IgD-negative memory B cell (primary cell): ENCODE measurements around the gene PSPC1. TPM values are rescaled to one million over a fixed set of nuclear protein-coding genes. Genes with fewer than 3 reads are reported as not detected.

Source experiments
- H3K27ac Mint-ChIP-seq, 3 donors: one replicate each; pipeline ENCODE4 v1.8.0; 2020 to 2022; ENCODE audit warnings: mild to moderate bottlenecking in 3 of 3, mixed read lengths in 3 of 3, moderate library complexity in 1 of 3
- H3K27me3 Mint-ChIP-seq: one replicate; pipeline ENCODE4 v1.8.0; 2021; ENCODE audit warnings: mixed read lengths
- H3K36me3 Mint-ChIP-seq: one replicate; pipeline ENCODE4 v1.8.0; 2020; ENCODE audit warnings: mild to moderate bottlenecking, mixed read lengths
- H3K4me1 Mint-ChIP-seq, 3 donors: one replicate each; pipeline ENCODE4 v1.8.0; 2020 to 2022; ENCODE audit warnings: mixed read lengths in 3 of 3, mild to moderate bottlenecking in 1 of 3
- H3K4me3 Mint-ChIP-seq, 4 donors: one replicate each; pipeline ENCODE4 v1.8.0; 2020 to 2022; ENCODE audit warnings: mild to moderate bottlenecking in 4 of 4, mixed read lengths in 4 of 4, moderate library complexity in 3 of 4
- H3K9me3 Mint-ChIP-seq, 3 donors: one replicate each; pipeline ENCODE4 v1.8.0; 2020 to 2021; ENCODE audit warnings: mixed read lengths in 3 of 3, mild to moderate bottlenecking in 1 of 3
- polyA plus RNA-seq: library from polyadenylated mRNA; unstranded; fragments of 300-500 nt; fragmentation: Illumina TruSeq; gene quantifications from one replicate; pipeline ENCODE4 v1.2.3, GENCODE V29; 2021

Gene PSPC1
- polyA plus RNA-seq, 1 donor from 2014 or later: 50.3 TPM

DNA sequence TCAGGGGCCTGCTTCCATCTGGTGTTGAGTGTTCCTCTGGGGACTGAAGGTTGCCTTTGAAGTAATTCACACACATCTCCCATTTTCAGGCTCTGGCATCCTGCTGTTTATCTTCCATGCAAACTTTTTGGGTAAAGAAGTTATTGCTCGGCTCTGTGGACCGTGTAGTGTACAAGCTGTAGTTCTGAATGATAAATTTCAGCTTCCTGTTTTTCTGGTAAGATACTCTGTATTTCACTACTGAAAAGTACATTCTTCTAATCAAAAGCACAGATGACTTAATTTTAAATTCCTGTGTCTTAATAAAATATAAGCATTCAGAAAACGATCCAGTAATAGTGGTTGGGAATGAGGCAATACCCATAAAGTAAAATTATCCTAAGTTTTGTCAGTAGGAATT, 112.6 kb downstream of the PSPC1 start:
- Mint-ChIP-seq H3K36me3 (peaks cover 2% of the 10 kb centered on the region), H3K4me3 (no peak overlapping the region), H3K27me3 (no peaks in the 10 kb centered on the region)

DNA sequence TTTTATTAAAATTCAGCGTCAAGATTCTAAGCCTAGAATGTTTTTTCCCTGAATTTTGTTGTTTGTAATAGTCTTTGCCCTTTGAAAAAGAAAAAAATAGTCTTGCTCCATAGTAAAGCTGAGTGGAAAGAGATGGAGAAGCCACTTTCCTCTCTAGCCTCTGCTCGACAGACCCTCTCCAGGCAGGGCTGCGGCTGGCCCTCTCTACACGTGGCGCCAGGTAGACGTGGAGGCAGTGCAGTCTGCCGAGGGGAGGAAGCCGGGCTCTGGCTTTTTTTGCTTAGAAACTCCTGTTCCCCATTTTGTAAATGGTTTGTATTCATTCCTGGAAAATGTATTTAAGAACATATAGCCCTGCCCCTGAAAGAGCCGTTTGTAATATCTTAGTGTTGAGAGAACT, 114.0 kb downstream of the PSPC1 start:
- Mint-ChIP-seq H3K36me3 (peaks cover 2% of the 10 kb centered on the region), H3K27ac (peak overlapping the region in 2 of 3 donors; percentile 25 to 76), H3K4me3 (no peak overlapping the region), H3K4me1 (peaks cover 5 to 9% (median 8%) of the 10 kb centered on the region in 3 donors), H3K27me3 (no peaks in the 10 kb centered on the region), H3K9me3 (no peaks in the 10 kb centered on the region)

More for the DNA sequence above, 112.6 kb downstream of the PSPC1 start:
- Mint-ChIP-seq H3K4me1 (peaks cover 5 to 9% (median 8%) of the 10 kb centered on the region in 3 donors), H3K27ac (peak overlapping the region in 2 of 3 donors; percentile 87 to 89), H3K9me3 (no peaks in the 10 kb centered on the region)

DNA sequence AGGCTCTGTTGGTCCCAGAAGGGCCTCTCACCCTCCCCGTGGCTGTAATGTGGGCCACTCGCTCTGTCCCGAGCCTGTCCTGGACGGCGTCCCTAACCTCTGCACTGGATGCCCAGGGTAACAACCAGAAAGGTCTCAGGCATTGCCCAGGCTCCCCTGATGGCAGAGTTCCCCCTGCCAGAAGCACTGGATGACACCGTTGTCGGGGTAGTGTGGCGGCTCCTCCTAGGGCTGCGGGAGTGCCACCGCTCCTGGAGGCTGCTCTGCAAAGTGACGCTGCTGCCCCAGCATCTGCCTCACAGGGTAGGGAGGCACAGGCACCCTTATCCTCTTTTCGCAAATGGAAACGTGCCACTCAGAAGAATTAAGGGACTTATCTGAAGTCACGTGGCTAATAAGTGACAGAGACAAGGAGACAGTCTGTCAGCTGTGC, 117.3 kb downstream of the PSPC1 start:
- H3K9me3 Mint-ChIP-seq: no peaks in the 10 kb centered on the region
- no peaks in the 10 kb centered on the region for H3K36me3 Mint-ChIP-seq
- peak overlapping the region in 1 of 3 donors; percentile 39 for H3K27ac Mint-ChIP-seq
- H3K4me1 Mint-ChIP-seq: peaks cover 5 to 8% (median 8%) of the 10 kb centered on the region in 3 donors
- H3K27me3 Mint-ChIP-seq: no peaks in the 10 kb centered on the region
- H3K4me3 Mint-ChIP-seq: no peak overlapping the region

DNA sequence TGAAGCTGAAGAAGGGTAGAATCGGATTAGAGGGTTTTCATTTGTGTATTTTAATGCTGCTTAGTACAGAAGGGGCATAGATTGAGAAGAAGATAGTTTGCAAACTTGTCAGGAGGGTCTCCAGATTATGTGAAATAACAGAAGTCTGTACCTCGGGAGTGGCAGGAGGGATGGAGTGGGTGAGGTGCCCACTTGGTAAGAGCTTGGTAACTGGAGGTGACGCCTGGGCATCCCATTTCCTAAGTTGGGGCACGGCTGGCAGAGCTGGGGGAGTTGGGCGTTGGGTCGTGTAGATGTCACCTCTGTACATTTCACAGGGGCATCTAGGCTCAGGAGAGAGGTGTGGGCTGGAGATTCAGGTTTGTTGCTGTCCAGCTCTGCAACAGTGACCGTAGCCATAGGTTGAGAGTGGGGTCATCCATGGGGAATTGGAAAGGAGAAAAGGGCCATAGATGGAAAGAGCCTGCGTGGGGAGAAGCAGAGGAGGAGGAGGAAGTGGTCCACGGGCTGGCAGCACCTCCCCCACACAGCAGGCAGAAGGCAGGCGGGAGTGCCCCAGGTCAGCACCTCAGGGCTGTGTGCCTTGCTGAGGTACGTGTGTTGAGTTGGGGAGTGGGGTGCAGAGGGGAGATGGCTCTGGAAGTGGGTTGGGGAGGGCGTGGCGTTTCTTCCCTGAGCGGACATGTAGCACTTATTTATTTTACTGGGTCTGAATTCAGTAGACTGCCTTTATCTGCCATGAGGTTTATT, 118.1 kb downstream of the PSPC1 start:
- H3K4me3 Mint-ChIP-seq: no peak overlapping the region
- peak overlapping the region in 2 of 3 donors; percentile 49 to 86 for H3K27ac Mint-ChIP-seq
- no peaks in the 10 kb centered on the region for H3K36me3 Mint-ChIP-seq
- H3K27me3 Mint-ChIP-seq: no peaks in the 10 kb centered on the region
- H3K4me1 Mint-ChIP-seq: peaks cover 0 to 2% (median 1%) of the 10 kb centered on the region in 3 donors
- no peaks in the 10 kb centered on the region for H3K9me3 Mint-ChIP-seq

DNA sequence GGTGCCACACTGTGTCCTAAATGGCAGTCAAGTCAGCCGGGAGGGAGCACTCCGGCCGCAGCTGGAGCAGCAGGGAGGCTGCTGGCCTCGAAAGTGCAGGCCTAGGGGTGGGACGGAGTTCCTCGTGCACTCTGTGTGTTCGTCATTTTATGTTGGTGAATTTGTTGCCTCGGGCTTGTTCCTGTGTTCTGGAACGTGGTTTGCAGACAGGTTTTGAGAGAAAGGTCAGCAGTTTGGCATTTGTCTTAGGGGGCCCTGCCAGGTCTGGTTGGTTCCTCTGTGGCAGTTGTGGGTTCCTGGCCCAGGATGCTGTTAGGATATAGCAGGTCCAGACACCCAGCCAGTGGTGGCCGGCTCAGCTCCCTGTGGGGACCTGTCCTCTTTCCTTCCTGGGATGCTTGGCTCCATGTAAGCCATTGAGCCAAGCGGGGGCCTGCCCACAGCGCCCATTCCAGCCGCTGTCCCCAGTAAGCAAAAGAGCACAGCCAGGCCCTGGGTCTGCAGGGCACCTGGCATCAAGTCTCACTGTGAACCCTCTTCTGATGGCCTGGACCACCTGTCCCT, 119.2 kb downstream of the PSPC1 start:
- no peaks in the 10 kb centered on the region for H3K27me3 Mint-ChIP-seq
- peak overlapping the region in 1 of 3 donors; percentile 49 for H3K27ac Mint-ChIP-seq
- peaks cover 0 to 2% (median 0%) of the 10 kb centered on the region in 3 donors for H3K4me1 Mint-ChIP-seq
- peaks cover 6% of the 10 kb centered on the region for H3K36me3 Mint-ChIP-seq
- H3K4me3 Mint-ChIP-seq: no peak overlapping the region
- peaks cover 0 to 2% (median 0%) of the 10 kb centered on the region in 3 donors for H3K9me3 Mint-ChIP-seq

DNA sequence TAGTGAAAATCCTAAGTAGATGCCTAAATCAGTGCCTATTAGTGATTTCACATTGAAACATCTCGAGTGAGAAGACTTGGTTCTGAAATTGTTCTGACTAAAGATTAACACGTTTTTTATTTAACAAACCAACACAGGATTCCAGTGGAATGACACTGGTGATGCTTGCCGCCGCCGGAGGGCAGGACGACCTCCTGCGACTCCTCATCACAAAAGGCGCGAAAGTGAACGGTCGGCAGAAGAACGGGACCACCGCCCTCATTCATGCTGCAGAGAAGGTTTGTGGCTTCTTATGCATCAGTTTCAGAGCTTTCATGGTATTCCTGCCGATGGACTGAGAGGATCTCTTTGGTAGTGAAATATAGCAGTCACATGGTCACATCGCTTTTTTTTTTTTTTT, 121.2 kb downstream of the PSPC1 start:
- Mint-ChIP-seq H3K4me3 (no peak overlapping the region), H3K36me3 (peaks cover 6% of the 10 kb centered on the region), H3K9me3 (peaks cover 0 to 2% (median 0%) of the 10 kb centered on the region in 3 donors), H3K27me3 (no peaks in the 10 kb centered on the region), H3K4me1 (peaks cover 0 to 6% (median 0%) of the 10 kb centered on the region in 3 donors), H3K27ac (peak overlapping the region in 1 of 3 donors; percentile 13)

DNA sequence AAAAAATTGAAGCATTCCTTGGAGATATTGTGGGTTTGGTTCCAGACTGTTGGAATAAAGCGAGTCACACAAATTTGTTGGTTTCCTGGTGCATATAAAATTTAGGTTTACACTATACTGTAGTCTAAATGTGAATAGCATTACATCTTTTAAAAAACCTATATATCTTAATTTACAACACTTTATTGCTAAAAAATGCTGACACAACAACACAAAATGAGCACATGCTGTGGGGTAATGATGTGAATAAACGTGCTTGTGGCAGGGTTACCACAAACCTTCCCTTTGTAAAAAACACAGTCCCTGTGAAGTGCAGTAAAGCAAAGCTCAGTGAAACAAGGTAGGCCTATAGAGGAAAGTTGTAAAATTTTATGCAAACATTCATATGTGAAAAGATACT, 121.6 kb downstream of the PSPC1 start:
- Mint-ChIP-seq H3K36me3 (peaks cover 6% of the 10 kb centered on the region), H3K27me3 (no peaks in the 10 kb centered on the region), H3K27ac (no peak overlapping the region), H3K4me3 (no peak overlapping the region), H3K4me1 (peaks cover 0 to 5% (median 0%) of the 10 kb centered on the region in 3 donors), H3K9me3 (peaks cover 0 to 2% (median 0%) of the 10 kb centered on the region in 3 donors)

DNA sequence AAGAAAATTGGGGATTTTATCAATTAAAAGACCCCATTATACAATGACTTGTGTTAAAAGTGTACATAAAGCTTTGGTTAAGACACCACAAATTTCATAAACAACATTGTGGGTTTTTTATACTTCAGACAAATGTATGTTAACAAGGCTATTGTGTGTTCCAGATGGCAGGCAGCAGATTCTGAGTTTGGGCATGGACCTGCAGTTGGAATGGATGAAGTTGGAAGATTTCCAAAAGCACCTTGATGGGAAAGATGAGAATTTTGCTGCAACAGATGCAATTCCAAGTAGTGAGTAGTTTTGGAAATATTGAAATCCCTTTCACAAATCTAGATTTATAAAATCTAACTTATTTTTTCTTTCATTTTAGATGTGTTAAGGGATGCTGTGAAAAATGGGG, 123.9 kb downstream of the PSPC1 start:
- Mint-ChIP-seq H3K36me3 (peaks cover 9% of the 10 kb centered on the region), H3K27ac (no peak overlapping the region), H3K9me3 (peaks cover 0 to 2% (median 0%) of the 10 kb centered on the region in 3 donors), H3K4me3 (no peak overlapping the region), H3K27me3 (no peaks in the 10 kb centered on the region), H3K4me1 (peaks cover 0 to 5% (median 0%) of the 10 kb centered on the region in 3 donors)

DNA sequence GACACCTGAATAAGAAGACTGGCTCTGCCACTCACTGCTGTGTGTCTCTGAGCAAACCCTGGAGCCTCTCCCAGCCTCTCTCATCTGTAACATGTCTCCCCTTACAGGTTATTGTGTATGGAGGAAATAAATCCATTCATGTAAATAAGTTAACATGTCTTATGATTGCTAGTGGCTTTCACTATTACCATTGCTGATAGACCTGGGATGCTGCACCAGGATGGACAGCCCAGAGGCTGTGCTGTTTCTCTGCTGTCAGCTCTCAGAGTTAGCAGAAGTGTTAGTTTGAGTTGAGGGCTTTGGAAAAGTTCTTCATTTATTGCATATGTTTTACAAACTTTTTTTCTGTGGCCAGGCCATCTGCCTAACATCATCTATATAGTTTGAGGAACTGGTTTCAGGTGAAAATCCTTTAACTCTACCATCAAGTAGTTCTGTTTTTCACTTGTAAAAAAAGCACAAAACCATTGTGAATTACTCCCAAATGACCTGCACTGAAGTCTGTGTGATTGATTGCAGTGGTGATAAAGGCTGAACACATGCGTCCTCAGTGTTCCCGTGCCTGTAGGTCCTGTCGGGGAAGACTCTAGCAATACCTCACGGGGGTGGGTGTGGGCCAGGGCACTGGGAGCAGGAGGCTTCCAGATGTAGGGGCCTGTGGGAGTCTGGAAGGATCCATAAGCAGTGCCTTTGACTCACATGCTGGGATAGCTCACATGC, 124.7 kb downstream of the PSPC1 start:
- peaks cover 0 to 5% (median 0%) of the 10 kb centered on the region in 3 donors for H3K4me1 Mint-ChIP-seq
- no peak overlapping the region for H3K4me3 Mint-ChIP-seq
- H3K36me3 Mint-ChIP-seq: peaks cover 9% of the 10 kb centered on the region
- H3K27ac Mint-ChIP-seq: peak overlapping the region in 1 of 3 donors; percentile 74
- H3K9me3 Mint-ChIP-seq: peaks cover 0 to 2% (median 0%) of the 10 kb centered on the region in 3 donors
- H3K27me3 Mint-ChIP-seq: no peaks in the 10 kb centered on the region

Other genes with a start within 250 kb of the PSPC1 start
- gene TPTE2, start 221.4 kb downstream of the PSPC1 start, polyA plus RNA-seq: not detected
- 19.8 TPM for gene MPHOSPH8, start 149.3 kb downstream of the PSPC1 start, polyA plus RNA-seq
- gene ZMYM5, start 80.7 kb upstream of the PSPC1 start, polyA plus RNA-seq: 31.7 TPM
- 11.1 TPM for gene ZMYM2, start 175.8 kb upstream of the PSPC1 start, polyA plus RNA-seq